Ovary (tissue), 9 donors: Measurements from ENCODE around the gene CEP104. TPM values are rescaled to one million over a fixed set of nuclear protein-coding genes. Genes with fewer than 3 reads are reported as not detected.

ENCODE experiments used
- DNase-seq, 5 donors: peaks; one replicate each; pipeline ENCODE4 v3.0.0-alpha.2; 2019 to 2020
- H3K27ac ChIP-seq, 2 donors: fragments of 200-600 bp; one replicate each; pipeline versions ENCODE4 v1.5.1 to v1.8.0; 2019 to 2022
- H3K27me3 ChIP-seq: fragments of 200-600 bp; one replicate; pipeline ENCODE4 v1.8.0; 2022
- H3K36me3 ChIP-seq: fragments of 200-600 bp; sonication (generic); one replicate; pipeline ENCODE4 v1.5.1; 2019
- H3K4me1 ChIP-seq: one replicate; pipeline ENCODE4 v1.8.1; 2013; ENCODE audit warnings: mild to moderate bottlenecking, moderate library complexity; ENCODE audit not compliant: insufficient read depth
- H3K4me3 ChIP-seq: fragments of 200-600 bp; sonication (generic); one replicate; pipeline ENCODE4 v1.5.1; 2017
- H3K9me3 ChIP-seq, 2 donors: fragments of 200-600 bp in 1 of 2; sonication (generic) in 1 of 2; one replicate each; pipeline versions ENCODE4 v1.5.1 to v1.8.1; 2013 to 2019; ENCODE audit warnings: mild to moderate bottlenecking in 1 of 2, moderate library complexity in 1 of 2
- EP300 ChIP-seq: sonication (generic); formaldehyde crosslinking; IDR thresholded peaks from one replicate; pipeline ENCODE4 v1.6.1; 2017; ENCODE audit warnings: antibody characterized with exemption
- POLR2A ChIP-seq: fragments of 450-650 bp; IDR thresholded peaks from one replicate; pipeline ENCODE4 v1.6.1; 2017; ENCODE audit warnings: antibody characterized with exemption, mild to moderate bottlenecking, moderate library complexity
- WGBS, 3 donors: extraction: QIAGEN DNeasy Blood & Tissue Kit in 1 of 3; methylation state at CpG; one replicate each; pipeline versions ENCODE4 v1.1.5 to v1.1.7; 2013 to 2017; 5-methylcytosine and 5-hydroxymethylcytosine counted together
- intact Hi-C, 4 donors: fragments of 100-400 bp; cut with DNase I; formaldehyde crosslinking; loops; one replicate each; pipeline versions ENCODE4 v1.11.0 to v1.15.1; 2022 to 2023
- polyA plus RNA-seq, 2 donors: library from polyadenylated mRNA; stranded (reverse); fragments of 200-250 nt in 1 of 2; fragments of 350-450 nt in 1 of 2; fragmentation: Illumina TruSeq in 1 of 2; extraction: RNeasy Lipid Tissue Mini Kit (QIAGEN cat#74804) in 1 of 2; gene quantifications; one replicate each; pipeline ENCODE4 v1.2.3, GENCODE V29; 2013 to 2014
- small RNA-seq: library from RNA; depleted of rRNA; stranded (forward); fragments of <200 nt; gene quantifications from one replicate; pipeline ENCODE3, GENCODE V24; 2016
- total RNA-seq, 7 donors: library from RNA; depleted of rRNA in 2 of 7; stranded (reverse); fragments of >200 nt in 2 of 7; fragmentation: NEBNext Ultra II Directional in 3 of 7; extraction: Animal tissue kit (Norgen Biotek cat#: 25700) in 3 of 7; gene quantifications; one replicate each; pipeline versions ENCODE4 v1.1.0 to v1.2.4, GENCODE V29; 2016 to 2023
- TF ChIP-seq, protein P1 (sequence below), 3 donors: fragments of 450-650 bp in 2 of 3; fragments of 200-600 bp in 1 of 3; IDR thresholded peaks; one replicate each; pipeline versions ENCODE4 v1.5.1 to v1.8.0; 2016 to 2022; ENCODE audit warnings: antibody characterized with exemption in 3 of 3, mild to moderate bottlenecking in 1 of 3
- donor health status: DM: no; HTN: no; CAD: no; lungs with moderate emphysema.
- donor health status: DM: no; HTN: no; CAD: no.
- donor health status: Bipolar disorder and iron deficiency.
- donor health status: DM: yes; HTN: yes; CAD: no.
- donor health status: DM: no; HTN: no; CAD: no.
- donor health status: DM: yes; HTN: yes; CAD: no.

Gene CEP104
- total and polyA plus RNA-seq, 9 donors = 7.9 to 40.7 (median 37.6) TPM

DNA sequence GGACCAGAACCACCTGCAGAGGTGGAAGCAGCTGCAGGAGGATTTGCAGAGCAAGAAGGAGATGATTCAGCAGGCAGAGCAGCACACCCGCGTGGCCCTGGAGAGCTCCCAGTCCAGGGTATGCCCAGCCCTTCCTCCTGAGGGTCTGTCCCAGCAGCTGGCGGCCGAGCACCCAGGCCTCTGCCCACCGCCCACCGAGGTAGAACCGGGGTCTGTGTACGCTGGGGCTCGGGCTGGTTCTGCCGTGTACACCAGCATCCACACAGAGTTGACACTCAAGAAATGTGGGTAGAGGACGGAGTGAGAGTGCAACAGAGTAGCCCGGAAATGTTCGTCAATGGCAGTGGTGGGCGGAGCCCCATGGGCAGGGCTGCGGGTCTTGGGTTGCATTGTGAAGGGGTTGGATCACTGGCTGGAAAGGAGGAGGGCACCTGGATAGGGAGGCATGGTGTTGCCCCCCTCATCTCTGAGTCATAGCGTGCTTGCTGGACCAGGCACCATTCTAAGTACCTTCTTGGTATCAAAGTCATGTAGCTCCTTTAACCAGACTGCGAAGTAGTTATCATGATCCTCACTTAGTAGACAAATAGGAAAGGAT, 89.6 kb downstream of the CEP104 start:
- Histone ChIP-seq H3K9me3 (no peaks in the 10 kb centered on the region), H3K27ac (no peak overlapping the region), H3K36me3 (no peaks in the 10 kb centered on the region), H3K4me3 (no peak overlapping the region), H3K4me1 (peaks cover 11% of the 10 kb centered on the region), H3K27me3 (no peaks in the 10 kb centered on the region)
- peak in 1 of 5 donors; percentile 34 for DNase-seq
- intact Hi-C loops = no loop called here
- 90 to 92% (median 90%) methylated on average over 17 of the region's 17 CpGs for WGBS, 3 donors
- TF ChIP-seq, protein P1, sequence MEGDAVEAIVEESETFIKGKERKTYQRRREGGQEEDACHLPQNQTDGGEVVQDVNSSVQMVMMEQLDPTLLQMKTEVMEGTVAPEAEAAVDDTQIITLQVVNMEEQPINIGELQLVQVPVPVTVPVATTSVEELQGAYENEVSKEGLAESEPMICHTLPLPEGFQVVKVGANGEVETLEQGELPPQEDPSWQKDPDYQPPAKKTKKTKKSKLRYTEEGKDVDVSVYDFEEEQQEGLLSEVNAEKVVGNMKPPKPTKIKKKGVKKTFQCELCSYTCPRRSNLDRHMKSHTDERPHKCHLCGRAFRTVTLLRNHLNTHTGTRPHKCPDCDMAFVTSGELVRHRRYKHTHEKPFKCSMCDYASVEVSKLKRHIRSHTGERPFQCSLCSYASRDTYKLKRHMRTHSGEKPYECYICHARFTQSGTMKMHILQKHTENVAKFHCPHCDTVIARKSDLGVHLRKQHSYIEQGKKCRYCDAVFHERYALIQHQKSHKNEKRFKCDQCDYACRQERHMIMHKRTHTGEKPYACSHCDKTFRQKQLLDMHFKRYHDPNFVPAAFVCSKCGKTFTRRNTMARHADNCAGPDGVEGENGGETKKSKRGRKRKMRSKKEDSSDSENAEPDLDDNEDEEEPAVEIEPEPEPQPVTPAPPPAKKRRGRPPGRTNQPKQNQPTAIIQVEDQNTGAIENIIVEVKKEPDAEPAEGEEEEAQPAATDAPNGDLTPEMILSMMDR (IDR thresholded peaks at IDR 0.05) = no peak
- no peak for TF ChIP-seq POLR2A
- no peak for TF ChIP-seq EP300

DNA sequence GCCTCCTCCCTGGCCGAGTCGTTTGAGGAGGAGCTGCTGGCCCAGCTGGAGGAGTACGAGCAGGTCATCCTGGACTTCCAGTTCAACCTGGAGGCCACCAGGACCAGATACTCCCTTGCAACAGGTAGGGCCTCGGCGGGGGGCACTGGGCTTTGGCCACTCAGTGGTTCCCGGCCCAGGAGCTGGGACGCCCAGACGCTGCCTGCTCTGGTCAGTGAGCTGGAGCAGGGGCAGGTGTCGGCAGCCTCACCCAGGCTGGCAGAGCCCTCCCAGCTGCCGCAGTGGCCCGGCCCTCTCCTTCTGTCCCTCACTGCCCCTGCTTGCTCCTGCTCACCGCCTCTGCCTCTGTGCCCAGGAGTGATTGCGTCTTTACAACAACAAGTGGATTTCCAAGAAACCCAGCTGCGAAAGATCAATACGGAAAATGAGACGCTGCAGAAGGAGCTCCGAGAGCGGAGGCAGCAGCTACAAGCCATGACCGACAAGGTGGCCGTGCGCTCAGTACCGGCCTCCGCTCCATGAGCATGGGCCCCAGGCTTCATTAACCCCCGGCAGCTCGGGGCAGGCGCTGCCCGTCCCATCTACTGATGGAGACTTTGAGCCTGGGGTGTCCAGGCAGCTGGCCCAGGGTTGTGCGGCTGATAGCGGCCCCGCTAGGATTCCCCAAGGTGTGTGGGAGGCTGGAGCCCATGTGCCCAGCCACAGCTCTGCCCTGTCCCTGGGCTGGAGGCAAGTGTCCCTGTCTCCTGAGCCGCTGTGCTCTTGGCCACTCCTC, 93.5 kb downstream of the CEP104 start:
- peak in 1 of 5 donors; percentile 28 for DNase-seq
- no peaks in the 10 kb centered on the region for H3K4me1 ChIP-seq
- no peaks in the 10 kb centered on the region for H3K36me3 ChIP-seq
- no peak for TF ChIP-seq EP300
- no peak for TF ChIP-seq POLR2A
- TF ChIP-seq, protein P1 (IDR thresholded peaks at IDR 0.05) = no peak
- H3K27me3 ChIP-seq = no peaks in the 10 kb centered on the region
- H3K9me3 ChIP-seq = no peaks in the 10 kb centered on the region
- 55 to 70% (median 57%) methylated on average over 29 to 31 of the region's 31 CpGs for WGBS, 3 donors
- no peak overlapping the region for H3K27ac ChIP-seq
- H3K4me3 ChIP-seq = no peak overlapping the region
- intact Hi-C loops = no loop called here

DNA sequence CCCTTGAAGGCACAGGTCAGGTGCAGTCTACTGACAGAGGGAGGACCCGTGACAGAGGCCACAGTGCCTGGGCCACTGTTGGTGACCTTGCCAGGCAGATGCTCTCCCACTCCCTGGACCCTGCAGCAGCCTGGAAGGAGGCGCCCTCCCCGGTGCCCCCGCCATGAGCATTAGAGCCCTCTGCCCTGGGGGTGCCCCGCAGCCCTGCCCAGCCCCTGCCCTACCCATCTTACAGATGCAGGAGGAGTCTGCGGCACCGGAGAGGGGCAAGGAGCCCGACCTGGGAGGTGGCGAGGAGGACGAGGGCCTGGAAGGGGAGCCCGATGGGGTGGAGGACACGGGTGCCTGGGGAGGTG, 94.2 kb downstream of the CEP104 start:
- no peaks in the 10 kb centered on the region for H3K4me1 ChIP-seq
- H3K27me3 ChIP-seq = no peaks in the 10 kb centered on the region
- H3K36me3 ChIP-seq = no peaks in the 10 kb centered on the region
- H3K27ac ChIP-seq = no peak overlapping the region
- TF ChIP-seq POLR2A (no peak), EP300 (no peak)
- TF ChIP-seq, protein P1 (IDR thresholded peaks at IDR 0.05) = no peak
- H3K4me3 ChIP-seq = no peak overlapping the region
- 70 to 82% (median 75%) methylated on average over 11 to 12 of the region's 12 CpGs for WGBS, 3 donors
- H3K9me3 ChIP-seq = no peaks in the 10 kb centered on the region
- intact Hi-C loops = no loop called here
- DNase-seq = no peak

DNA sequence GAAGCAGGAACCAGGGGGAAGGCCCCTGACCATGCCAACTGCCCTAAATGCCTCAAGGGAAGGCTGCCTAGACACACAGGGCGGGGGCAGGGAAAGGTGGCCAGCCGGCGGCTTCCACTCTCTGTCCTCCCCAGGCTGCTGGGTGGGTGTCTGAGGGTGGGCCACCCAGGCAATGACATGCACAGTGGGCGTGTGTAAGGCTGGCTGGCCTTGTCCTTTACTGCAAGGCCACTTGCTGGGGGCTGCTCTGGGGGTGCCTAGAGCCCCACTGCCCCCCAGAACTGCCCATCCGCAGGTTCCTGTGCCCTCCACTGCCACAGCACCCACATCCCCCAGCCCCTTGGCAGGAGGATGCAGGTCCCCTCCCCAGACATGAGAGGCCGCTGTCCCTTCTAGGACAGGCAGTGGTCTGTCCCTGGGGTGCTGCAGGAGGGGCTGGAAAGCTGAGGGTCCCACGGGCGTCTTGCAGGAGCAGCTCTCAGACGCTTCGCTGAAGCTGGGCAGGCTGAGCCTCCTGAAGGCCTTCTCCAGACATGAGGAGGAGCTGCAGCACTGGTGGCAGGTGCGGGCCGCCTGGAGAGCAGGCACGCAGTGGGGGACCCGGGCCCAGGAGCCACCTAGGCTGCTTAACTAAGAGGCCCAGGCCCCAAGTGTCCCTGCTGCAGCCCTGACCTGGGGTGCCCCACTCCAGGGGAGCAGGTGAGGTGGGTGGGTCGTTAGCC, 94.7 kb downstream of the CEP104 start:
- Histone ChIP-seq H3K27me3 (no peaks in the 10 kb centered on the region), H3K9me3 (no peaks in the 10 kb centered on the region), H3K27ac (no peak overlapping the region), H3K36me3 (no peaks in the 10 kb centered on the region), H3K4me1 (no peaks in the 10 kb centered on the region), H3K4me3 (no peak overlapping the region)
- intact Hi-C loops = no loop called here
- TF ChIP-seq EP300 = no peak
- TF ChIP-seq POLR2A = no peak
- TF ChIP-seq, protein P1 (IDR thresholded peaks at IDR 0.05) = no peak
- WGBS, 3 donors = 70 to 81% (median 75%) methylated on average over 15 of the region's 15 CpGs
- DNase-seq = no peak

Small RNAs within 50 kb of the gene (small RNA-seq; reads per million reads assigned to genes)
- not detected for gene RN7SL574P

Other genes starting within 250 kb of the CEP104 start
- gene MEGF6, start 245.7 kb downstream of the CEP104 start, total RNA-seq = 100 to 1,000 TPM in 1 of 7 donors, 10 to 100 TPM in 5, 1 to 10 TPM in 1; 6.0 to 117 (median 14.6) TPM
- gene MEGF6, start 245.7 kb downstream of the CEP104 start, polyA plus RNA-seq = 10 to 100 TPM in 1 of 2 donors, under 1 TPM in 1; 0.10 to 12.0 TPM
- gene TPRG1L, start 232.2 kb downstream of the CEP104 start, total RNA-seq = 10 to 100 TPM; 25.3 to 51.1 (median 44.2) TPM
- 10 to 100 TPM; 40.1 to 71.5 TPM for gene TPRG1L, start 232.2 kb downstream of the CEP104 start, polyA plus RNA-seq
- 10 to 100 TPM; 10.3 to 16.7 (median 15.8) TPM for gene WRAP73, start 207.1 kb downstream of the CEP104 start, total RNA-seq
- 10 to 100 TPM in 1 of 2 donors, 1 to 10 TPM in 1; 5.3 to 18.0 TPM for gene WRAP73, start 207.1 kb downstream of the CEP104 start, polyA plus RNA-seq
- gene TP73, start 204.7 kb downstream of the CEP104 start, total RNA-seq = 1 to 10 TPM in 1 of 7 donors, under 1 TPM in 6; 0.13 to 7.5 (median 0.47) TPM
- under 1 TPM; 0.03 to 0.04 TPM for gene TP73, start 204.7 kb downstream of the CEP104 start, polyA plus RNA-seq
- not detected for gene CCDC27, start 104.8 kb downstream of the CEP104 start, total RNA-seq
- under 1 TPM in 1 of 2 donors, not detected in 1; 0.05 TPM for gene CCDC27, start 104.8 kb downstream of the CEP104 start, polyA plus RNA-seq
- 10 to 100 TPM in 6 of 7 donors, 1 to 10 TPM in 1; 7.1 to 22.1 (median 21.4) TPM for gene SMIM1, start 84.5 kb downstream of the CEP104 start, total RNA-seq
- 10 to 100 TPM in 1 of 2 donors, not detected in 1; 10.7 TPM for gene SMIM1, start 84.5 kb downstream of the CEP104 start, polyA plus RNA-seq
- gene LRRC47, start 60.7 kb downstream of the CEP104 start, total RNA-seq = 10 to 100 TPM; 26.7 to 60.7 (median 47.6) TPM
- gene LRRC47, start 60.7 kb downstream of the CEP104 start, polyA plus RNA-seq = 10 to 100 TPM; 28.0 to 50.6 TPM
- 10 to 100 TPM in 4 of 7 donors, 1 to 10 TPM in 3; 7.6 to 12.8 (median 11.0) TPM for gene DFFB, start 265 bp upstream of the CEP104 start, total RNA-seq
- gene DFFB, start 265 bp upstream of the CEP104 start, polyA plus RNA-seq = 1 to 10 TPM; 6.8 to 7.9 TPM
- 10 to 100 TPM; 12.9 to 23.9 (median 19.5) TPM for gene C1orf174, start 43.1 kb upstream of the CEP104 start, total RNA-seq
- gene C1orf174, start 43.1 kb upstream of the CEP104 start, polyA plus RNA-seq = 10 to 100 TPM; 14.4 to 17.9 TPM